ENCODE measurements around the gene LCT. TPM values are rescaled to one million over a fixed set of nuclear protein-coding genes. Genes with fewer than 3 reads are reported as not detected.

The LCT gene
- total RNA-seq, 6 experiments from 2014 or later: not detected

GRCh38 chr2:135838502-135838901 lies 1.5 kb upstream of the LCT start:
- TF ChIP-seq CTCF (IDR thresholded peaks at IDR 0.05): no peak
- peaks cover 27% of the 10 kb centered on the region for H3K4me1 Mint-ChIP-seq (ENCODE audit: low read depth)
- no peak overlapping the region for H3K4me3 Mint-ChIP-seq
- H3K27me3 Mint-ChIP-seq (ENCODE audit: insufficient read depth): no peaks in the 10 kb centered on the region; the same call in 1 of the 2 replicates
- no peak for DNase-seq
- H3K36me3 Mint-ChIP-seq (ENCODE audit: low read depth): peaks cover 11% of the 10 kb centered on the region; the same call in 1 of the 2 replicates
- H3K9me3 Mint-ChIP-seq: no peaks in the 10 kb centered on the region
- H3K27ac Mint-ChIP-seq: no peak overlapping the region

- H3K36me3 Mint-ChIP-seq (ENCODE audit: low read depth): no peaks in the 10 kb centered on the region
- TF ChIP-seq CTCF (IDR thresholded peaks at IDR 0.05): no peak
- H3K27me3 Mint-ChIP-seq (ENCODE audit: insufficient read depth): peaks cover 17% of the 10 kb centered on the region
- no peak overlapping the region for H3K27ac Mint-ChIP-seq
- no peak overlapping the region for H3K4me3 Mint-ChIP-seq
- H3K4me1 Mint-ChIP-seq (ENCODE audit: low read depth): no peaks in the 10 kb centered on the region
- H3K9me3 Mint-ChIP-seq: no peaks in the 10 kb centered on the region
- DNase-seq: no peak
Observed at GRCh38 chr2:135832891-135833290, 4.1 kb downstream of the LCT start.

- no peak for TF ChIP-seq CTCF (IDR thresholded peaks at IDR 0.05)
- no peak for DNase-seq
- peaks cover 19% of the 10 kb centered on the region for H3K27me3 Mint-ChIP-seq (ENCODE audit: insufficient read depth)
- no peaks in the 10 kb centered on the region for H3K9me3 Mint-ChIP-seq
- no peak overlapping the region for H3K4me3 Mint-ChIP-seq
- no peaks in the 10 kb centered on the region for H3K4me1 Mint-ChIP-seq (ENCODE audit: low read depth)
- no peak overlapping the region for H3K27ac Mint-ChIP-seq
- H3K36me3 Mint-ChIP-seq (ENCODE audit: low read depth): no peaks in the 10 kb centered on the region
Observed at GRCh38 chr2:135831180-135831812, 5.7 kb downstream of the LCT start.

GRCh38 chr2:135829378-135830135 lies 7.4 kb downstream of the LCT start:
- no peak for TF ChIP-seq CTCF (IDR thresholded peaks at IDR 0.05)
- no peaks in the 10 kb centered on the region for H3K4me1 Mint-ChIP-seq (ENCODE audit: low read depth)

GRCh38 chr2:135826544-135826943 lies 10.4 kb downstream of the LCT start:
- Mint-ChIP-seq H3K9me3 (peaks cover 7% of the 10 kb centered on the region), H3K4me3 (no peak overlapping the region), H3K36me3 (ENCODE audit: low read depth) (peaks cover 8% of the 10 kb centered on the region; the same call in 1 of the 2 replicates), H3K27me3 (ENCODE audit: insufficient read depth) (peaks cover 34% of the 10 kb centered on the region), H3K4me1 (ENCODE audit: low read depth) (no peaks in the 10 kb centered on the region), H3K27ac (no peak overlapping the region)
- no peak for TF ChIP-seq CTCF (IDR thresholded peaks at IDR 0.05)
- no peak for DNase-seq

More at GRCh38 chr2:135829378-135830135, 7.4 kb downstream of the LCT start:
- no peak overlapping the region for H3K27ac Mint-ChIP-seq
- H3K9me3 Mint-ChIP-seq: no peaks in the 10 kb centered on the region
- peaks cover 26% of the 10 kb centered on the region for H3K27me3 Mint-ChIP-seq (ENCODE audit: insufficient read depth)
- no peak for DNase-seq
- no peaks in the 10 kb centered on the region for H3K36me3 Mint-ChIP-seq (ENCODE audit: low read depth)
- no peak overlapping the region for H3K4me3 Mint-ChIP-seq

Measured in HFFc6 (cell line).